ENCODE results near the gene GRID1.

Gene GRID1

GRCh38 chr10:86340991-86341260, 25.7 kb downstream of the GRID1 start:
- in situ Hi-C loops (cut with MboI; ENCODE audit: low pct_unique_long_range_greater_than_20kb, low sequenced_read_pairs, unreplicated experiment) = no loop called here
- TF ChIP-seq CTCF (IDR thresholded peaks at IDR 0.05; ENCODE audit: extremely low read depth, insufficient read depth, missing control alignments) = no peak
- DNase-seq (ENCODE audit: low spot score) = no peak

GRCh38 chr10:86340176-86340990, 26.2 kb downstream of the GRID1 start:
- in situ Hi-C loops (cut with MboI; ENCODE audit: low pct_unique_long_range_greater_than_20kb, low sequenced_read_pairs, unreplicated experiment) = no loop called here
- no peak for DNase-seq (ENCODE audit: low spot score)
- no peak for TF ChIP-seq CTCF (IDR thresholded peaks at IDR 0.05; ENCODE audit: extremely low read depth, insufficient read depth, missing control alignments)

- in situ Hi-C loops (cut with MboI; ENCODE audit: low pct_unique_long_range_greater_than_20kb, low sequenced_read_pairs, unreplicated experiment) = no loop called here
- TF ChIP-seq CTCF (IDR thresholded peaks at IDR 0.05; ENCODE audit: extremely low read depth, insufficient read depth, missing control alignments) = no peak
Measured at GRCh38 chr10:86339226-86339865, 27.2 kb downstream of the GRID1 start.

GRCh38 chr10:86337121-86337601, 29.4 kb downstream of the GRID1 start:
- peak; percentile 59 for DNase-seq (ENCODE audit: low spot score)
- no peak for TF ChIP-seq CTCF (IDR thresholded peaks at IDR 0.05; ENCODE audit: extremely low read depth, insufficient read depth, missing control alignments)
- in situ Hi-C loops (cut with MboI; ENCODE audit: low pct_unique_long_range_greater_than_20kb, low sequenced_read_pairs, unreplicated experiment) = no loop called here

More at GRCh38 chr10:86339226-86339865, 27.2 kb downstream of the GRID1 start:
- no peak for DNase-seq (ENCODE audit: low spot score)

GRCh38 chr10:86336341-86336740, 30.3 kb downstream of the GRID1 start:
- TF ChIP-seq CTCF (IDR thresholded peaks at IDR 0.05; ENCODE audit: extremely low read depth, insufficient read depth, missing control alignments) = no peak
- DNase-seq (ENCODE audit: low spot score) = no peak
- in situ Hi-C loops (cut with MboI; ENCODE audit: low pct_unique_long_range_greater_than_20kb, low sequenced_read_pairs, unreplicated experiment) = no loop called here

GRCh38 chr10:86335831-86336230, 30.8 kb downstream of the GRID1 start:
- in situ Hi-C loops (cut with MboI; ENCODE audit: low pct_unique_long_range_greater_than_20kb, low sequenced_read_pairs, unreplicated experiment) = no loop called here

More at GRCh38 chr10:86335831-86336230, 30.8 kb downstream of the GRID1 start:
- DNase-seq (ENCODE audit: low spot score) = no peak
- no peak for TF ChIP-seq CTCF (IDR thresholded peaks at IDR 0.05; ENCODE audit: extremely low read depth, insufficient read depth, missing control alignments)
